Osteocyte (in vitro differentiated cells): ENCODE results near the gene HK3. TPM values are rescaled to one million over a fixed set of nuclear protein-coding genes. Genes with fewer than 3 reads are reported as not detected.

Source experiments
- DNase-seq: peaks from one replicate; pipeline ENCODE4 v3.0.0; 2021; ENCODE audit warnings: mixed read lengths; ENCODE audit not compliant: unreplicated experiment; ENCODE audit errors: extremely low spot score
- H3K27ac Mint-ChIP-seq: one replicate; pipeline ENCODE4 v1.8.0; 2021; ENCODE audit warnings: mild to moderate bottlenecking, mixed read lengths; ENCODE audit not compliant: unreplicated experiment
- H3K27me3 Mint-ChIP-seq: one replicate; pipeline ENCODE4 v1.8.0; 2021; ENCODE audit warnings: mixed read lengths; ENCODE audit not compliant: unreplicated experiment
- H3K36me3 Mint-ChIP-seq: one replicate; pipeline ENCODE4 v1.8.0; 2021; ENCODE audit warnings: mixed read lengths; ENCODE audit not compliant: unreplicated experiment
- H3K4me1 Mint-ChIP-seq: one replicate; pipeline ENCODE4 v1.8.0; 2021; ENCODE audit warnings: mixed read lengths; ENCODE audit not compliant: unreplicated experiment
- H3K4me3 Mint-ChIP-seq: one replicate; pipeline ENCODE4 v1.8.0; 2021; ENCODE audit warnings: mild to moderate bottlenecking, moderate library complexity, mixed read lengths; ENCODE audit not compliant: unreplicated experiment
- H3K9me3 Mint-ChIP-seq: one replicate; pipeline ENCODE4 v1.8.0; 2021; ENCODE audit warnings: mixed read lengths; ENCODE audit not compliant: unreplicated experiment
- CTCF ChIP-seq: fragments of 200-600 bp; sonication (generic); IDR thresholded peaks from 2 replicates; pipeline ENCODE4 v1.5.0; 2021; ENCODE audit warnings: antibody characterized with exemption, mild to moderate bottlenecking, moderate library complexity
- total RNA-seq: library from RNA; stranded (reverse); gene quantifications from 2 replicates; pipeline ENCODE4 v1.2.1, GENCODE V29; 2021

HK3 gene
- total RNA-seq, 1 donor from 2014 or later: not detected

- H3K36me3 Mint-ChIP-seq: no peaks in the 10 kb centered on the region
- H3K9me3 Mint-ChIP-seq: no peaks in the 10 kb centered on the region
- no peaks in the 10 kb centered on the region for H3K4me1 Mint-ChIP-seq
- H3K27ac Mint-ChIP-seq: no peak overlapping the region
- TF ChIP-seq CTCF: no peak
- no peak for DNase-seq
- H3K27me3 Mint-ChIP-seq: peaks cover 11% of the 10 kb centered on the region
- H3K4me3 Mint-ChIP-seq: no peak overlapping the region
These were observed 45.0 kb downstream of the HK3 start for GRCh38 chr5:176854164-176854563.

GRCh38 chr5:176853151-176853778 lies 45.9 kb downstream of the HK3 start:
- DNase-seq: no peak
- Mint-ChIP-seq H3K9me3 (no peaks in the 10 kb centered on the region), H3K4me3 (no peak overlapping the region), H3K4me1 (no peaks in the 10 kb centered on the region), H3K27me3 (peaks cover 11% of the 10 kb centered on the region), H3K27ac (no peak overlapping the region), H3K36me3 (no peaks in the 10 kb centered on the region)
- TF ChIP-seq CTCF: no peak

DNA sequence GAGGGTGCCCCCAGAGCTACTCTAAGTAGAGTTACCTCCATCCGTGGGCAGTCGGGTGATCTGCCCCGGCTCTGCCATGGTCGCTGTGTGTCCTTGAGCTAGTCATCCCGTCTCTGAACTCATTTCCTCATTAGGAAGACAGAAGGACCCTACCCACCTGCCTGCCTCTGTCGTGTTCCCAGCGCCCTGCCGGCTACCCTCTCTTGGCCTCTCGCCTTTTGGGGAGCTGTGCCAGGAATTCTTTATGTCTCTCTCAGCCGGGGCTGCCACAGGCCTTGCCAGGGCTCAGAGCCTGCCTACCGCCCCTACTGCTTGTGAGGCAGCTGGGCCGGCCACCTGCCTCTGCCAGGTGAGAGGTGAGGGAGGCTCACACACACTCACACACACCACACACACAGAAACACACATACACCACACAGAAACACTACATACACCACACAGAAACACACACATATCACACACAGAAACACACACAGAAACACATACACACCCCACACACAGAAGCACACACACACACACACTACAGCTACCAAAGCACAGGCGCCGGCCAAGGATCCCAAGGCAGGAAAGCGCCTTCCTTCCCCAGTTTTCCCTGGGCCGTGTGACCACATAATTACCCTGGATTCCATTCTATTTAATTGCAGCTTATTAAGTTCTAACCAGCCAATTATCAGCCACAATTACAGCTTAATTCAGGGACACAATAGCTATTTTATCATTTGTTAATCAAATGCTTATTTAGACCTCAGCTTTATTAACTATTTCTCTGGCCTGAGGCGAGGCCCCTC lies 47.1 kb downstream of the HK3 start:
- H3K4me3 Mint-ChIP-seq: no peak overlapping the region
- H3K27ac Mint-ChIP-seq: no peak overlapping the region
- H3K36me3 Mint-ChIP-seq: no peaks in the 10 kb centered on the region
- H3K27me3 Mint-ChIP-seq: peaks cover 6% of the 10 kb centered on the region
- no peak for TF ChIP-seq CTCF
- H3K9me3 Mint-ChIP-seq: no peaks in the 10 kb centered on the region
- H3K4me1 Mint-ChIP-seq: no peaks in the 10 kb centered on the region
- DNase-seq: no peak

GRCh38 chr5:176851380-176851779 lies 47.8 kb downstream of the HK3 start:
- no peaks in the 10 kb centered on the region for H3K9me3 Mint-ChIP-seq
- H3K36me3 Mint-ChIP-seq: no peaks in the 10 kb centered on the region
- H3K4me3 Mint-ChIP-seq: no peak overlapping the region
- H3K4me1 Mint-ChIP-seq: no peaks in the 10 kb centered on the region
- no peak overlapping the region for H3K27ac Mint-ChIP-seq
- H3K27me3 Mint-ChIP-seq: peaks cover 4% of the 10 kb centered on the region
- TF ChIP-seq CTCF: no peak
- no peak for DNase-seq
